ENCODE measurements around the gene ADH6. TPM values are rescaled to one million over a fixed set of nuclear protein-coding genes. Genes with fewer than 3 reads are reported as not detected.

The ADH6 gene
- total RNA-seq, 1 experiment from 2014 or later: not detected

Other genes starting within 250 kb of the ADH6 start
- 65.5 and 78.7 TPM in 2 replicates for gene METAP1, start 223.5 kb downstream of the ADH6 start, total RNA-seq (2014; rRNA removed; shearing (Covaris generic); ENCODE audit: low replicate concordance)
- 206 and 212 TPM in 2 replicates for gene ADH5, start 130.5 kb downstream of the ADH6 start, total RNA-seq (2014; rRNA removed; shearing (Covaris generic); ENCODE audit: low replicate concordance)
- gene ADH4, start 74.9 kb downstream of the ADH6 start, total RNA-seq (2014; rRNA removed; shearing (Covaris generic); ENCODE audit: low replicate concordance): not detected in 2 replicates
- not detected in 2 replicates for gene ADH1A, start 71.7 kb upstream of the ADH6 start, total RNA-seq (2014; rRNA removed; shearing (Covaris generic); ENCODE audit: low replicate concordance)
- gene ADH1B, start 102.2 kb upstream of the ADH6 start, total RNA-seq (2014; rRNA removed; shearing (Covaris generic); ENCODE audit: low replicate concordance): not detected in 2 replicates
- gene ADH1C, start 133.5 kb upstream of the ADH6 start, total RNA-seq (2014; rRNA removed; shearing (Covaris generic); ENCODE audit: low replicate concordance): not detected in 2 replicates
- not detected in 2 replicates for gene ADH7, start 216.1 kb upstream of the ADH6 start, total RNA-seq (2014; rRNA removed; shearing (Covaris generic); ENCODE audit: low replicate concordance)